ENCODE measurements around the gene ANKRD27.

DNA sequence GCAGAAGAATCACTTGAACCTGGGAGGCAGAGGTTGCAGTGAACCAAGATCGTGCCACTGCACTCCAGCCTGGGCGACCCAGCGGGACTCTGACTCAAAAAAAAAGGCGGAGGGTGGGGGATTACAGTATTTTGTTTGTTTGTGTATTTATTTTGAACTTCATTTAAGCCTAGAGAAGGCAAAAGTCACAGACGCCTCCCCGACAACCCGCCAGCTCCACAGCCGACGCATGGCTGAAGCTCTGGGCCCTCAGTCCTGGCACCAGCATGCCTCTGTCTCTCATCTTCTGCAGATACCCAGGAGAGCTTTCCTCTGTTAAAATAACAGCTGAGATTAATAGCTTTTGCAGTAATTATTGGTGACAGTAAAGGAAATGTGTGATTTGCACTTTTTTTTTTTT is 111.2 kb downstream of the ANKRD27 start:
- TF ChIP-seq CTCF (IDR thresholded peaks at IDR 0.05; ENCODE audit: poor library complexity) (no peak), EZH2 (IDR thresholded peaks at IDR 0.05; ENCODE audit: borderline replicate concordance) (no peak), EZH2phosphoT487 (IDR thresholded peaks at IDR 0.05; ENCODE audit: low read depth, severe bottlenecking, unreplicated experiment) (no peak)

All from hepatocyte (in vitro differentiated cells).